GM12891 (cell line): Measurements from ENCODE around the gene SYCP2L.

Experiments
- POLR2A ChIP-seq: IDR thresholded peaks from 2 replicates; pipeline ENCODE4 v1.6.1; 2011; ENCODE audit warnings: low read depth, low read length, control low read depth
- POLR2AphosphoS5 ChIP-seq: IDR thresholded peaks from 2 replicates; pipeline ENCODE4 v1.6.1; 2011; ENCODE audit warnings: low read depth, low read length, control low read depth
- POU2F2 ChIP-seq: IDR thresholded peaks from 2 replicates; pipeline ENCODE4 v1.6.1; 2011; ENCODE audit warnings: low read depth, mild to moderate bottlenecking, control low read depth, low read length, moderate library complexity
- TAF1 ChIP-seq: IDR thresholded peaks from 2 replicates; pipeline ENCODE4 v1.6.1; 2011; ENCODE audit warnings: low read depth, low read length, control low read depth

DNA sequence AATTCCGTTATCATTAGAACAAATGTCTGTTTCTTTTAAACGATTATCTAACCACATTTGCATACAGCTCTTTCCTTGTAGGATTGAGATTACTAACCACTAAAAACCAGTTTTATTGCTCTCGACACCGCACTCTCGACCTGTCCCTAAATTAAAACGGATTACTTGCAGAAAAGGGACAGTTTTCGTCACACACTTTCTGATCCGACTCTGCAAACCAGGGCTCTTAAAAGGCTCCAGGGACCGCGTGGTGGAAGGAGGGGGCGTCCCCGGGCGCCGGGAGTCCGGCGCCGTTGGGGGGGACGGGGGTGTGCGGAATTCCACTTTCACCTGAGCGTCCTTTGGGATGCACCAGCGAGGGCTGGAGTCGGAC lies 49.2 kb upstream of the SYCP2L start:
- TF ChIP-seq TAF1 (no peak), POLR2AphosphoS5 (no peak), POLR2A (no peak), POU2F2 (no peak)
